C4-2B (cell line): ENCODE data around the gene TRIM32.

Experiments used
- ZFX ChIP-seq: fragments of 450-650 bp; IDR thresholded peaks from 2 replicates; pipeline ENCODE4 v1.6.1; 2017
- TF ChIP-seq, protein P1 (sequence below): fragments of 450-650 bp; conservative IDR thresholded peaks from 2 replicates; pipeline ENCODE4 v1.5.1; 2017; ENCODE audit warnings: mild to moderate bottlenecking

DNA sequence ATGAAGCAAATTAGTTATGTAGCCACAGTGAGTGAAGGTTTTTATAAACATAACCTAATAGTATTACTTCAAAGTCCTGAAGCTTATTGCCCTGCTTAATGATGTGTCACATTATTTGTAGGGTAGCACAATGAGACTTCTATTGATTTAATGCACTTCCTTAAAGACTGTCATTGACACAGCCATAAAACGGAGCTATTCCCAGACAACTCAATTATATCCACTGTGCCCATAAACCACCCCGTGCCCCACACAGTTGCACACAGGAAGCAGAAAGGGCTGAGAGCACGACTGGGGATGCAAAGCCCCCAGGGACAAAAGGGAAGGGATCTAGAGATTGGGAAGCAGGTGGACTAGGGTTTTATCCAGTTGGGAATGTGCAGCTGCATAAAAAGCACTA lies 37.0 kb downstream of the TRIM32 start:
- TF ChIP-seq, protein P1, sequence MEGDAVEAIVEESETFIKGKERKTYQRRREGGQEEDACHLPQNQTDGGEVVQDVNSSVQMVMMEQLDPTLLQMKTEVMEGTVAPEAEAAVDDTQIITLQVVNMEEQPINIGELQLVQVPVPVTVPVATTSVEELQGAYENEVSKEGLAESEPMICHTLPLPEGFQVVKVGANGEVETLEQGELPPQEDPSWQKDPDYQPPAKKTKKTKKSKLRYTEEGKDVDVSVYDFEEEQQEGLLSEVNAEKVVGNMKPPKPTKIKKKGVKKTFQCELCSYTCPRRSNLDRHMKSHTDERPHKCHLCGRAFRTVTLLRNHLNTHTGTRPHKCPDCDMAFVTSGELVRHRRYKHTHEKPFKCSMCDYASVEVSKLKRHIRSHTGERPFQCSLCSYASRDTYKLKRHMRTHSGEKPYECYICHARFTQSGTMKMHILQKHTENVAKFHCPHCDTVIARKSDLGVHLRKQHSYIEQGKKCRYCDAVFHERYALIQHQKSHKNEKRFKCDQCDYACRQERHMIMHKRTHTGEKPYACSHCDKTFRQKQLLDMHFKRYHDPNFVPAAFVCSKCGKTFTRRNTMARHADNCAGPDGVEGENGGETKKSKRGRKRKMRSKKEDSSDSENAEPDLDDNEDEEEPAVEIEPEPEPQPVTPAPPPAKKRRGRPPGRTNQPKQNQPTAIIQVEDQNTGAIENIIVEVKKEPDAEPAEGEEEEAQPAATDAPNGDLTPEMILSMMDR, result no peak
- TF ChIP-seq ZFX, result no peak
